ENCODE data around the gene STPG3.

STPG3 gene

DNA sequence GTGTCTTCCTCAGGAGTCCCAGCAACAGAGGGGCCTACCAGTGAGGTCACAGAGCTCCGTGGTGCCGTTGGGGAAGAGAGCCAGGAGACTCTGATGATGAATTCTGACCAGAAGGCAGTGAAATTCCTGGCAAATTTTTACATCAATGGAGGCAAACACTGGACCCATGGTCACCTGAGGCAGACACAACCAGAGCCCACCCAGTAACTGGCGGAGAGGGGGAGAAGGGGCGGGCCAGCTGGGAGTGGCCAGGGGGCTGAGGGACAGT lies at the start of gene STPG3:
TSS of gene STPG3 (plus strand) at position 93 of the 268 bp plus-strand sequence. CDS start at position 94, 1 bp downstream.
- no peak for DNase-seq (ENCODE audit: low read depth, low spot score)

DNA sequence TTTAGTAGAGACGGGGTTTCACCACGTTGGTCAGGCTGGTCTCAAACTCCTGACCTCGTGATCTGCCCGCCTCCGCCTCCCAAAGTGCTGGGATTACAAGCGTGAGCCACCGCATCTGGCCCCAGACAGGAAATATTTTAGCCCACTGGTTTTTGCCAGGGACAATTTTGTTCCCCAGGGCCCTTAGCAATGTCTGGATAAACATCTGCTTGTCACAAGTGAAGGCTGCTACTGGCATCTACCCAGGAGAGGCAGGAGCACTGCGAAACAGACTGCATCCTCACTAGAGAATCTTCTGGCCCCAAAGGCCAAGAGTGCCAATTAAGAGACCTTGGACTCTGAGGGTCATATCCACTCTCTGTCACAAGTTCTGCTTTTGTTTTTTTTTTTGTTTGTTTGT lies 48.1 kb upstream of the STPG3 start:
- no peak for DNase-seq (ENCODE audit: low read depth, low spot score)

DNA sequence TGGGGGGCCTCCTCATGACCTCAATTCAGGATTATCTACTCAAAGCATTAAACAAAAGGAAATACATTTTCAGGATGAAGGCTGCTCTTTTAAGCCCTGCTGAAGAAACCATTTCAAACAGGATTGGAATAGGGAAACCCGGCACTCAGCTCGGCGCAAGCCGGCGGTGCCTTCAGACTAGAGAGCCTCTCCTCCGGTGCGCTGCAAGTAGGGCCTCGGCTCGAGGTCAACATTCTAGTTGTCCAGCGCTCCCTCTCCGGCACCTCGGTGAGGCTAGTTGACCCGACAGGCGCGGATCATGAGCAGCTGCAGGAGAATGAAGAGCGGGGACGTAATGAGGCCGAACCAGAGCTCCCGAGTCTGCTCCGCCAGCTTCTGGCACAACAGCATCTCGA lies 46.4 kb upstream of the STPG3 start:
- no peak for DNase-seq (ENCODE audit: low read depth, low spot score)

GRCh38 chr9:137205126-137206069 lies 45.7 kb upstream of the STPG3 start, which contains the start of the genes NDOR1 and TMEM203:
Gene NDOR1, plus strand, starts transcription at chr9:137205700. Its CDS starts 78 bp downstream, at chr9:137205778.
Gene TMEM203, minus strand, starts transcription at chr9:137205648. Its CDS starts 234 bp downstream, at chr9:137205414.
- peak; percentile 95 for DNase-seq (ENCODE audit: low read depth, low spot score)

GRCh38 chr9:137206602-137207001 lies 44.5 kb upstream of the STPG3 start:
- DNase-seq (ENCODE audit: low read depth, low spot score) = no peak

- no peak for DNase-seq (ENCODE audit: low read depth, low spot score)
These were observed 39.6 kb upstream of the STPG3 start for GRCh38 chr9:137211532-137211931.

- DNase-seq (ENCODE audit: low read depth, low spot score) = no peak
These were observed 38.6 kb upstream of the STPG3 start for GRCh38 chr9:137212520-137212919.

- DNase-seq (ENCODE audit: low read depth, low spot score) = no peak
These were observed 37.7 kb upstream of the STPG3 start for GRCh38 chr9:137213160-137214060.

DNA sequence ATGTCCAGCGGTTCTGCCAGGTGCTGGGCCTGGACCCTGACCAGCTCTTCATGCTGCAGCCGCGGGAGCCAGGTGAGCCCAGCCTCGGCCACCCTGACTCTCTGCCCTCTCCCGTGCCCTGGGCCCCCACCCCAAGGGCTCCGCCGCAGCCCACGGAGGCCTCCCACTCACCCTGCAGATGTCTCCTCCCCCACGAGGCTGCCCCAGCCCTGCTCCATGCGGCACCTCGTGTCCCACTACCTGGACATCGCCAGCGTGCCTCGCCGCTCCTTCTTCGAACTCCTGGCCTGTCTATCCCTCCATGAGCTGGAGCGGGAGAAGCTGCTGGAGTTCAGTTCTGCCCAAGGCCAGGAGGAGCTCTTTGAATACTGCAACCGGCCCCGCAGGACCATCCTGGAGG lies 36.5 kb upstream of the STPG3 start:
- DNase-seq (ENCODE audit: low read depth, low spot score) = no peak

DNA sequence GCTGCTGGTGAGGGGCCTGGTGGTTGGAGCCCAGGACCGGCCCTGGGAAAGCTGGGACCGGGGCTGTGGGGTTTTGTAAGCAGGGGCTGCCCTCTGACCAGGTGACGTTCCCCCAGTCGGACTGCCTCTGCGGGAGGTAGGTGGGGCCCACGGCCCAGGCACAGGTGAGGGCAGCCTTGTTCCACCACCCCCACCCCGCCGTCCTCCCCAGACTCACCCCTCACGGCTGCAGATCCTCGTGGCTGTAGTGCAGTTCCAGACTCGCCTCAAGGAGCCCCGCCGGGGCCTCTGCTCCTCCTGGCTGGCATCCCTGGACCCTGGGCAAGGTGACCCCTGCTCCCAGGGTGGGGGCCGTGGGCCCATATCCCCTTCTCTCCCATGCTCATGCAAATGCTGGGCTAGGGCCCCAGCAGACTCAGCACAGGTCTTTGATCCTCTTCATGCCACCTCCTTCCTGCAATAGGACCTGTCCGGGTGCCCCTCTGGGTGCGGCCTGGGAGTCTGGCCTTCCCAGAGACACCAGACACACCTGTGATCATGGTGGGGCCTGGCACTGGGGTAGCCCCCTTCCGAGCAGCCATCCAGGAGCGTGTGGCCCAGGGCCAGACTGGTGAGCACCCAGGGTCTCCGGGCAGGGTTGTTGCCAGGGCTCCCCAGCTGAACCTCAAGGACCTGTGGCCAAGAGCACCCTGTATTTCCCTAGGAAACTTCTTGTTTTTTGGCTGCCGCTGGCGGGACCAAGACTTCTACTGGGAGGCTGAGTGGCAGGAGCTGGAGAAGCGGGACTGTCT lies 35.7 kb upstream of the STPG3 start:
- no peak for DNase-seq (ENCODE audit: low read depth, low spot score)

GRCh38 chr9:137216188-137216965 lies 34.7 kb upstream of the STPG3 start:
- DNase-seq (ENCODE audit: low read depth, low spot score) = no peak

DNA sequence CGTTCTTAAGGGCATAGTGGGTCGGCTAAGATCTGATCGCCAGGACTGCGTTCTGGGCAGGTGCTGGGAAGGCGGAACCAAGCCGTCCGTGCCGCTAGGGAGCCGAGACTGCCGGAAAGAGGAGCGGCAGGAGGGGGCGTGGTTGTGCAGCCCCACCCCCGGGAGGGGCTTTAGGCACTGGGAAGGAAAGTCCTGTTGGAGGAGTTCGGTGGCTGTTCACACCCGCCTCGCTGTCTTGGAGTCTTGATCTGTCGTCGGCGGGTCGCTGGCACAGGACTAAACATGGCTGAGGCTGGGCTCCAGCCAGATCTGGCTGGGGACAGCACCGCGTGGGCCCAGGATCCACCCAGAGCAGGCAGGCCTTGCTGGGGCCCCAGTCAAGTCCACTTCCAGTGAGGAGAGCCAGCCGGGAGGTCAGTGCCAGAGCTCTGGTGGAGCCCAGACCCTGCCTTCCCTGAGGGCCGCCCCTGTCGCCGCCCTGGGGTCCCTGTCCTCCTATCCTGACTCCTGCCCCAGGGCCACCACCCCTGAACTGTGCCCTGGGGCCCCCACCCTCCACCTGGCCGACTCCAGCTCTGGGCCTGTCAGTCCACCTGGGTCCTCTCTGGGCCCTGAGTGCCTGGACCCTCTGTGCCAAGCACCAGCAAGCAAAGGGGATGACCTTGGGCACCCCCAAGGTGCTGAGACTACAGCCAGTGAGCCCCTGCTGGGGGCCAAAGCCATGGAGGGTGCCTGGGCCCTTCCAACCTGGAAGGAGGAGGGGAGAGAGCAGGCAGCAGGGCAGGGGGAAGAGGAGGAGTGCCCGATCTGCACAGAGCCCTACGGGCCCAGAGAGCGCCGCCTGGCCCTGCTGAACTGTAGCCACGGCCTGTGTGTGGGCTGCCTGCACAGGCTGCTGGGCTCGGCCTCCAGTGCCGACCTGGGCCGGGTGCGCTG lies 33.5 kb upstream of the STPG3 start:
- DNase-seq (ENCODE audit: low read depth, low spot score) = no peak

DNA sequence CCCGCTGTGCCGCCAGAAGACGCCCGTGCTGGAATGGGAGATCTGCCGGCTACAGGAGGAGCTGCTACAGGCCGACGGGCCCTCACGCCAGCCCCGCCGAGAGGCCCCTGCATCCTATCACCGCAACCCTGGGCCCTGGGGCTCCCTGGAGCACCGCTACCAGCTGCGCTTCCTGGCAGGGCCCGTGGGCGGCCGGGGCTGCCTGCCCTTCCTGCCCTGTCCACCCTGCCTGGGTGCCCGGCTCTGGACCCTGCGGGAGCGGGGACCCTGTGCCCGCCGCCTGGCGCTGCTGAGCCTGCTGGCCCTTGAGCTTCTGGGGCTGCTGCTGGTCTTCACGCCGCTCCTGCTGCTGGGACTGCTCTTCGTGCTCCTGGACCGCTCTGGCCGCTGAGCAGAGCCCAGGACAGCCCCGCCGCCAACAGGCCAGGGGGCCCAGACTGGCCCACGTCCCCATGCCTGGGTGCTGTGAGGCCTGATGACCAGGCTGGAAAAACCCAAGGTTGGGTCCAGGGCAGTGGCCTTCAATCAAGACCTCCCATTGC lies 32.8 kb upstream of the STPG3 start:
- no peak for DNase-seq (ENCODE audit: low read depth, low spot score)

- no peak for DNase-seq (ENCODE audit: low read depth, low spot score)
These were observed 32.3 kb upstream of the STPG3 start for GRCh38 chr9:137218754-137219271.

DNA sequence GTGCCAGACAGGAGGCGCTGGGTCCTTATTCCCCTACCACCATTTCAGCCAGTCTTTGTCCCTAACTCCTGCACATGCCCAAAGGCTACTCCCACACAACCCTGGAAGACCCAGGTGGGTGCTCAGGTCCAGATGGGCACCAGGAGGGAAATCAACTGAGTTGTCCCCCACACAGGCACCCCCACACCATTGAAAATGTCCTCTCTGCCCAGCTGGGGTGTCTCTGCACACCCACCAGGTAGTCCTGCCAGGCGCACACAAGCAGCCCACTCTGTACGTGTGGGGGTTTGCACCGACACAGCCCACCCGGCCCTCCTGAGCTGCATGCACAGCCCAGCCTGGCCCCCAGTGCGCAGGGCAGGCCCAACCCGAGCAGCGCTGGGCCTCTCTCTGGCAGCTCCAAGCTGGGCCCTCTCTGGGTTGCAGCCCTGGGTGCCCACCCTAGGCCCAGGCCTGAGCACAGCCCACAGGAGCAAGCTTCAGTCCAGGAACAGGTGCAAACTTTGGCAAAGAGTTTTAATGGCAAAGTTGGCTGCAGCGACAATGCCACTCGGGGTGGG lies 31.2 kb upstream of the STPG3 start:
- no peak for DNase-seq (ENCODE audit: low read depth, low spot score)

GRCh38 chr9:137220317-137221094 lies 30.6 kb upstream of the STPG3 start:
- no peak for DNase-seq (ENCODE audit: low read depth, low spot score)

GRCh38 chr9:137221095-137221505 lies 30.0 kb upstream of the STPG3 start:
- no peak for DNase-seq (ENCODE audit: low read depth, low spot score)

DNA sequence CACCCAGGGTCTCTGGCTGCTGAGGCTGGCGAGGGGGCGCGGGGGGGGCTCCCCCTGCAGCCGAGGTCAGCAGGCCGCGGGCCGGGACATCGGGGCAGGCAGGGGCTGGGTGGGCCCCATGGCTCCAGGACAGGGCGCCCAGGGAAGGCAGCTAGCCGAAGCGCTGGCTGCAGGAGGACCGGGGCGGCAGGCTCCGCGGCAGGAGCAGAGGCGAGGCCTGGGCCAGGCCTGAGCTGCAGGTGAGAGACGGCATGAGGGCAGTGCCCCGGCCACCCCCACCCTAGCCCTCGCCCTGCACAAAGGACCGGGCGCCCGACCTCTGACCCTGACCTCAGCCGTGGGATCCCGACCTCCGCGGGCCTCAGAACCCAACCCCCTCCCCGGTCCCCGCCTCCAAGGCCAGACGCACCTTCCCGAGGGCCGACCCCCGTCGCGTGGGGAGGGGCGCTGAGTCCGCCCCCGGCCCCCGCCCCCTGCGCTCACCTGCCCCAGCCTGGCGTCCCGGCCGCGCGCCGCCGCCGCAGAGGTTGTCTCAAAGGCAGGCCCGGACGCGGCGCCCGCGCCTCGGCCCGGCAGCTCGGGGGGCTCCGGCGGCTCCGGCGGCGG lies 29.5 kb upstream of the STPG3 start:
- DNase-seq (ENCODE audit: low read depth, low spot score) = no peak
